Activated CD8-positive, alpha-beta memory T cell treated with anti-CD3 and anti-CD28 coated beads for 24 hours (primary cell): Measurements from ENCODE around the gene MASP2.
"Not testable (repeated sequence)": the region's sequence is repeated elsewhere in the genome, so short reads cannot be mapped to it uniquely, and the experiment has no call there.

Experiments used
- DNase-seq: peaks from one replicate; pipeline ENCODE4 v3.0.0-alpha.2; 2020

The MASP2 gene

DNA sequence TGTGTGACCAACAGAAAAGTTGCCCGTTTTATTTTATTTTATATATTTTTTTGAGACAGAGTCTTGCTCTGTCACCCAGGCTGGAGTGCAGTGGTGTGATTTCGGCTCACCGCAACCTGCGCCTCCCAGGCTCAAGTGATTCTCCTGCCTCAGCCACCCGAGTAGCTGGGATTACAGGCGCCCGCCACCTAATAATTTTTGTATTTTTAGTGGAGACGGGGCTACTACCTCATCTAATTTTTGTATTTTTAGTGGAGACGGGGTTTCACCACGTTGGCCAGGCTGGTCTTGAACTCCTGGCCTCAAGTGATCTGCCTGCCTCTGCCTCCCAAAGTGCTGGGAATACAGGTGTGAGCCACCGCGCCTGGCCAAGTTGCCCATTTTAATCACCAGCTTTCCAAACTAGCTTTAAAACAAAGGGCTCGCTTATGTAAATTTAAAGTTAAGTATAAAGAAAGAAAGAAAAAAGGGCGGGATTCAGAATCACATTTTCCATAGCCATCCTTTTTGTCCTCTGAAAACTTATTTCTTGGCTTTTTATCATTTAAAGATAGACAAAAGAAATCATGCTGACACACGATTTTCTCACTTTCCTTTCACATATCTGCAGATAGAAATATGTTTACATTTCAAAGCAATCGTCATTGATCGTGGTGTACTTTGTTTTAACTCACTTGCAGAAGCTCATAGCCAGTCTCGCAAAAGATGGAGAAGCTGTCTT lies 9.9 kb downstream of the MASP2 start:
- not testable (repeated sequence) for DNase-seq

DNA sequence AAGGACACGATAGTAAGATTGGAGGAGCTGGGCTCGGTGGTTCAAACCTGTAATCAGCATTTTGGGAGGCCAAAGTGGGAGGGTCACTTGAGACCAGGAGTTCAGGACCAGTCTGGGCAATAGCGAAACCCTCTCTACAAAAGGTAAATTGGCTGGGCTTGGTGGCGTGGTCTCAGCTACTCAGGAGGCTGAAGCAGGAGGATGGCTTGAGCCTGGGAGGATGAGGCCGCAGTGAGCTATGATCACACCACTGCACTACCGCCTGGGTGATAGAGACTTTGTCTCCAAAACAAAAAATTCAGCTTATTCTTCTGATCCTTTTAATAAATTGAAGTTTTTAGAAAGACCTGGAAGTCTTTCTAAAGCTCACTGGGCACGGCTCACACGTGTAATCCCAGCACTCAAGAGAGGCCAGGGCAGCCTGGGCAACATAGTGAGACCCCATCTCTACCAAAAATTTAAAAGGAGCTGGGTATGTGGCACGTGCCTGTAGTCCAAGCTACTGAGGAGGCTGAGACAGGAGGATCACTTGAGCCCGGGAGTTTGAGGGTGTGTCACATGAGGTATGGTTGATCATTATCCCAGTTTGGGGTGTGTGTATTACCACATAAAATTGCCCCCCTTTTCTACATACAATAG lies 15.3 kb downstream of the MASP2 start:
- no peak for DNase-seq

- no peak for DNase-seq
Measured at GRCh38 chr1:11030865-11031264, 16.2 kb downstream of the MASP2 start.

DNA sequence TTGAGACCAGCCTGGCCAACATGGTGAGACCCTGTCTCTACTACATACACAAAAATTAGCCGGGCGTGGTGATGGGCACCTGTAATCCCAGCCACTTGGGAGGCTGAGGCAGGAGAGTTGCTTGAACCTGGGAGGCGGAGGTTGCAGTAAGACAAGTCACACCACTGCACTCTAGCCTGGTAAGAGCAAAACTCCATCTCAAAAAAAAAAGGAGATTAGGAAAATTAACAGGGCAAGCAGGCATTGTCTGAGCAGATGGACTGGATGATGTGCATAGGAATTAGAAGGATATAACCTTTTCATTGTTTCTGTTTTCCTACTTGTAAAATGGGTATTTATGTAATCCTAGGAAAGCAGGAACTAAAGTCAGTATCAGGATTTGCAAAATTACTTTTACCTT lies 19.0 kb downstream of the MASP2 start:
- no peak for DNase-seq

DNA sequence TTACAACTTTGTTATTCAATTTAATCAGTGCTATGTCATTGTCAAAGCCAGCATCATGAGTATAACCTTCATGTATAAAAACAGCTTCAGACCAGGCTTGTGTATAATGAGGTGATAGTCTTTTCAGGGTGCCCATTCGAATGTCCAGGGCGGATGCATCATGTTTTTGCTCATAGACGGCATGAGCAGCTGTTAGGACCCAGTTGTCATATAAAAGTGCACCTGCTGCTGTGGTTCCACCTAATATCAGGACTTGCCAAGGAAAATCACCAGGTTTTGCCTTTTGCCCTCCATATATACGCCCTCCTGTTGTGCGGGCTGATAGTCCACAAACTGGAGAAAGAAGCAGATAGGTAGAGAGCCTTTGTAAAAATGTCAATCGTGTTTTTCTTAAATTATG lies 19.7 kb downstream of the MASP2 start:
- no peak for DNase-seq

- no peak for DNase-seq
Measured at GRCh38 chr1:11026903-11027302, 20.1 kb downstream of the MASP2 start.

DNA sequence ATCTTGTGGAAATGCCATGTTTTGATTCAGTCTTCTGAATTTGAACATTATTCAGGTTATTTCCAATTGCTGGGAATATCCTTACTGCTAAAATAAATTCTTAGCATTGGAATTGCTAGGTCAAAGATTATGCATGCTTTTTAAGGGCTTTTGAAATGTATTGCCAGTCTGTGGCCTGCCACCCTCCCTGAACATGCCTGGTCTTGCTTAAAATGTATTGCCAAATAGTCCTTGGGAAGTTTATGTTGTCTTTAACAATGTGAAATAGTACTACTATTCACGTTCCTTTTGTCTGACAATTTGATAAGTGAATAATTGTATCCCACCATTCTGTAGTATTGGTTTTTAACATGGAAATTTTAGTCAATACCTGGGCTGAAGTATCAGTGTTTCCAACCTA lies 21.0 kb downstream of the MASP2 start:
- DNase-seq = no peak

DNA sequence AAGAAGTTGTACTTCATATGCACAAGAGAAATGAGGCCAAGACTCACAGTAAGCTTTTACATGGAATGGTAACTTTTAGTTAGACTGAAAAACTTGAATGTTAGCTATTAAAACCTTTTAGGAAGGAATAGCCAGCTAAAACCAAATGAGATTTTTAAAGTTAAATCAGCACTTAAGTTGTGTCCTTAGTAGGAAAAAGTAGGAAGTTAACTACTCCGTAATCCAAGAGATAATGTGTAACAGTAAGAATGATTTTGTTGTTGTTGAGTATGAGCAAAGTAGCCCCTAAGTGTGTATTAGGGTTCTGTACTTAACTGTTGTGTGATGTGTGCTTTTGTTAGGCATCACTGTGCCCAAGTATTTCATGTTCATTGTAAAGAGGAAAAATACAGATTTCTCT lies 21.4 kb downstream of the MASP2 start:
- no peak for DNase-seq

DNA sequence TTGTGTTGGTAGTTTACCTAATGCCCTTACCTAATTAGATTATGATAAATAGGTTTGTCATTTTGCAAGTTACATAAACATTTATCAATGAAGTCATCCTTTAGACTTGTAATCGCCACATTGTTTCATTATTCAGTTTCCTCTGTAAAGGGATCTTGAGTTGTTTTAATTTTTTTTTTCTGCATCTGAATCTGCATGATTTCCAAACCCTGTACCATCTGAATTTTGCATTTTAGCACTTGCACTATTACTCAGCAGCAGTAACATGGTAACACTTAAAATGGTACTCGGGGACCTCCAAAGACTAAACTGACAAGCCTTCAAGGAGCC lies 22.2 kb downstream of the MASP2 start:
- no peak for DNase-seq

DNA sequence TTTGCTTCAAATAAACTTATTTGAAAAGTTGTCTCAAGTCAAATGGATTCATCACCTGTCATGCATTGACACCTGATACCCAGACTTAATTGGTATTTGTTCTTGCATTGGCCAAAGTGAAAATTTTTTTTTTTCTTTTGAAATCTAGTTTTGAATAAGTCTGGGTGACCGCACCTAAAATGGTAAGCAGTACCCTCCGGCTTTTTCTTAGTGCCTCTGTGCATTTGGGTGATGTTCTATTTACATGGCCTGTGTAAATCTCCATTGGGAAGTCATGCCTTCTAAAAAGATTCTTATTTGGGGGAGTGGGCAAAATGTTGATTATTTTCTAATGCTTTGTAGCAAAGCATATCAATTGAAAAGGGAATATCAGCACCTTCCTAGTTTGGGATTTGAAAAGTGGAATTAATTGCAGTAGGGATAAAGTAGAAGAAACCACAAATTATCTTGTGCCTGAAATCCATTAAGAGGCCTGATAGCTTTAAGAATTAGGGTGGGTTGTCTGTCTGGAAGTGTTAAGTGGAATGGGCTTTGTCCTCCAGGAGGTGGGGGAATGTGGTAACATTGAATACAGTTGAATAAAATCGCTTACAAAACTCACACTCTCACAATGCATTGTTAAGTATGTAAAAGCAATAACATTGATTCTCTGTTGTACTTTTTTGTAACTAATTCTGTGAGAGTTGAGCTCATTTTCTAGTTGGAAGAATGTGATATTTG lies 22.7 kb downstream of the MASP2 start:
- DNase-seq = no peak

GRCh38 chr1:11023201-11023600 lies 23.8 kb downstream of the MASP2 start:
- DNase-seq = no peak

- DNase-seq = no peak
Measured at GRCh38 chr1:11019971-11020370, 27.1 kb downstream of the MASP2 start.

DNA sequence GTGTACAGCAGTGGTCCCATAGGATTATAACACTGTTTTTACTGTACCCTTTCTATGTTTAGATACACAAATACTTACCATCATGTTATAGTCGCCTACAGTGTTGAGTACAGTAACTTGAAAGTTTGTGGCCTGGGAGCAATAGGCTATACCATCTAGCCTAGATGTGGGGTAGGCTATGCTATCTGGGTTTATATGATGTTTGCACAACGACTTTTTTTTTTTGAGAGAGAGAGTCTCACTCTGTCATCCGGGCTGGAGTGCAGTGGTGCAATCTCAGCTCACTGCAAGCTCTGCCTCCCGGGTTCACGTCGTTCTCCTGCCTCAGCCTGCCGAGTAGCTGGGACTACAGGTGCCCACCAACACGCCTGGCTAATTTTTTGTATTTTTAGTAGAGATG lies 27.7 kb downstream of the MASP2 start:
- not testable (repeated sequence) for DNase-seq

GRCh38 chr1:11013160-11013531 lies 33.9 kb downstream of the MASP2 start:
- DNase-seq = no peak

DNA sequence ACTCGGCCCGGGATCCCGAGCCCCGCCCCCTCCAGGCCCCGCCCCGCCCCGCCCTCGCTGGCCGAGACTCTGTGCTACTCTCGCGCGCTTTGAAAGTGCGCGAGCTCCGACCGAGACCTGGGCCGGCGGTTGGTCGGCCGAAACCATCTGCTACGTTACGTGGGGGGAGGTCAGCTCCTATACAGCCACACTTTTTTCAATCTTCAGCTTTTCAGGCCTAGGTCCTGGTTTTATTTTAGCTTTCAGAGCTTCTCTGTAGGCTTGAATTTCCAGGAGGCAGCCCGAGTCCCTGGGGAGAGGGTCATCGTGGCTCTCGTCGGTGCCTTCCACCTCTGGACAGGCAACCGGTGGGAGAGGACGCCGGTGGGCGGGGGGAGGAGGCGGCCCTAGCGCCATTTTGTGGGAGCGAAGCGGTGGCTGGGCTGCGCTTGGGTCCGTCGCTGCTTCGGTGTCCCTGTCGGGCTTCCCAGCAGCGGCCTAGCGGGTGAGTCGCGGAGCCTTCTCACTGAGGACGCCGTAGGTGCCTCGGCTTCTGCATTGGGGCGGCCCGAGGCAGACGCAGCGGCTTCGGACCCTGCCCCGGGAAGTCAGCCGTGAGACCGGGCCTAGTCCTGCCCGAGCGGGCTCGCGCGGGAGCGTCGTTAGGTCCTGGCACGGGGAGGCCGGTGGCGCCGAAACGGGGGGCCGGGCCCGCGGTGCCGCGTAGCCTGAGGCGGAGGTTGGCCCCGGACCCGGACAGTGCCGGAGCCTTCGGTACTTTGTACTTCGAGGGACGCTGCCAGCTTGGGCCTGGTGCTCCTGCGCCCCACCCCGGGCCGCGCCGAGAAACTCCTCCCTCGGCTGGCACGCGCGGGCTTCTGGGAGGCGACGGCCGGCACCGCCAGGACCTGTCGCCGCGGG lies 34.5 kb downstream of the MASP2 start, which contains the start of gene TARDBP:
Gene TARDBP, plus strand, starts transcription at position 395 of the 900 bp plus-strand sequence. CDS start 1,074 bp downstream, outside the sequence.
- DNase-seq = peak; percentile 97

DNA sequence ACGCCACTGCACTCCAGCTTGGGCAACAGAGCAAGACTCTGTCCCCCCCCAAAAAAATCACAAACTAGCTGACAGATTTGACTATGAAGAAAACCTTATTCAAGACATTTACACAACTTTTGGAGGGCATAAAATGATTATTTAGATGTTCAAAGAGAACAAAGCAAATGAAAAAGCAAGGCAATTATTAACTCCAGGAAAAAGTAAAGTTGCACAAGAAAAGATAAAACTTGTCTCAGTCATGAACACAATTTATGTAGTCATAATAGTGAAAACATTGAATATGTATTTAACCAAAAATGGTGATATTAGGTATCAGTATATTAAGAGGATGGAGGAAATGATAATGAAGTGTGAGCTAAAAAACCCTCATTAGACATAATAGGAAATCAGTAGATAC lies 46.5 kb downstream of the MASP2 start:
- no peak for DNase-seq

- no peak for DNase-seq
Measured at GRCh38 chr1:10996100-10996499, 50.9 kb downstream of the MASP2 start.

DNA sequence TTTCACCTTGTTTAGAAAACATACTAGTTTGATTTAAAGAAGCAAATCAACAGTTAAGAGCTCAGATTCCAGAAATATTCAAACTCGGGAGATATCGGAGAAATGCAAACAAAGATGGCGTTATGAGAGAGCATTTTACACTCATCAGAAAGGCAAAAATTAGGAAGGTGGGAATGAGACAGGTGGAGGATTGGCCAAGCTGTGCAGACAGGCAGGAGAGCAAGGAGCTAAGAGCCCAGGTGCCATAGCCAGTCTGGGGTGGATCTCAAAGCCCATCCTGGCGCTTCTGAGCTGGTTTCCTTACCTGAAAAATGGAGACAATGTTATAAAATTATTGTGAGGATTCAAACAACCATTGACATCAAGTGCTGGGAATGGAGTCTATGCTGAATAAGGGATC lies 54.2 kb downstream of the MASP2 start:
- no peak for DNase-seq

DNA sequence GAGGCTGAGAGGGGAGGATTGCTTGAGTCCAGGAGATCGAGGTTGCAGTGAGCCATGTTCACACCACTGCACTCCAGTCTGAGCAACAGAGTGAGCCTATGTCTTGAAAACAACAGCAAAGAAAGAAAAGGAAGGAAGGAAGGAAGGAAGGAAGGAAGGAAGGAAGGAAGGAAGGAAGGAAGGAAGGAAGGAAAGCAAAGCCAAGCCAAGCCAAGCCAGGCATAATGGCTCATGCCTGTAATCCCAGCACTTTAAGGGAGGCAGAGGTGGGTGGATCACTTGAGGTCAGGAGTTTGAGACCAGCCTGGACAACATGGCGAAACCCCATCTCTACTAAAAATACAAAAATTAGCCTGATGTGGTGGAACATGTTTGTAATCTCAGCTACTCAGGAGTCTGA lies 55.0 kb downstream of the MASP2 start:
- DNase-seq = not testable (repeated sequence)

- DNase-seq = no peak
Measured at GRCh38 chr1:10990828-10991227, 56.2 kb downstream of the MASP2 start.

DNA sequence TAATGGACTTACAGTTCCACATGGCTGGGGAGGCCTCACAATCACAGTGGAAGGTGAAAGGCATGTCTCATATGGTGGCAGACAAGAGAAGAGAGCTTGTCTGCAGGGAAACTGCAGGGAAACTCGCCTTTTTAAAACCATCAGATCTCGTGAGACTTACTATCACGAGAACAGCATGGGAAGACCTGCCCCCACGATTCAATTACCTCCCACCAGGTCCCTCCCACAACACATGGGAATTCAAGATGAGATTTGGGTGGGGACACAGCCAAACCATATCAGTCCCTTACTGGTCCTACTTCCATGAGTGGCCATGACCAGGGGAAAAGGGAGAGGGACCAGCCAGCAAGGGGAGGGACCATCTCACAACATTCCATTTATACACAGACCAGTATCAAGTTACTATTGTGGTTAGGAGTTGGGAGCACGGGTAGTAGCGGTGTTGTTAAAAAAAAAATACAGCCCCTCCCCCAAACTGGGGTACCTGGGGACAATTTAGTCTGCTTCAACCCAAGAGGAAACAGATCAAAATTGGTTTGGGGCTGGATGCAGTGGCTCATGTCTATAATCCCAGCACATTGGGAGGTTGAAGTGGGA lies 57.0 kb downstream of the MASP2 start:
- DNase-seq = not testable (repeated sequence)

GRCh38 chr1:10989095-10989494 lies 57.9 kb downstream of the MASP2 start:
- no peak for DNase-seq
